Mesenchymal stem cell (in vitro differentiated cells and primary cell): ENCODE results near the gene WDFY2.

Source experiments
- DNase-seq: peaks from one replicate; pipeline ENCODE4 v3.0.0-alpha.2; 2013
- H2AFZ ChIP-seq: one replicate; pipeline ENCODE4 v1.6.1; 2013; ENCODE audit warnings: low read depth, mild to moderate bottlenecking, control low read depth, inconsistent platforms, low read length, moderate library complexity
- H2AK5ac ChIP-seq: 2 replicates; pipeline ENCODE4 v1.6.1; 2013; ENCODE audit warnings: low read length, moderate library complexity, mild to moderate bottlenecking, inconsistent platforms; ENCODE audit not compliant: severe bottlenecking
- H2BK120ac ChIP-seq: one replicate; pipeline ENCODE4 v1.6.1; 2013; ENCODE audit warnings: low read depth, mild to moderate bottlenecking, inconsistent platforms, low read length, moderate library complexity
- H2BK12ac ChIP-seq, 2 experiments: one replicate each; pipeline ENCODE4 v1.6.1; 2013; ENCODE audit warnings: inconsistent platforms in 2 of 2, low read length in 2 of 2, mild to moderate bottlenecking in 2 of 2, moderate library complexity in 2 of 2, control low read depth in 1 of 2
- H2BK15ac ChIP-seq: one replicate; pipeline ENCODE4 v1.6.1; 2013; ENCODE audit warnings: mild to moderate bottlenecking, low read depth, inconsistent platforms; ENCODE audit not compliant: poor library complexity, severe bottlenecking
- H2BK5ac ChIP-seq: 2 replicates; pipeline ENCODE4 v1.6.1; 2013; ENCODE audit warnings: low read depth, mild to moderate bottlenecking, low read length, control low read depth, inconsistent platforms; ENCODE audit not compliant: poor library complexity, severe bottlenecking
- H3K14ac ChIP-seq, 2 experiments: one replicate each; pipeline ENCODE4 v1.6.1; 2013; ENCODE audit warnings: inconsistent platforms in 2 of 2, low read length in 2 of 2, control low read depth in 1 of 2, mild to moderate bottlenecking in 1 of 2, moderate library complexity in 1 of 2
- H3K18ac ChIP-seq, 2 experiments: one replicate each; pipeline ENCODE4 v1.6.1; 2013; ENCODE audit warnings: inconsistent platforms in 2 of 2, low read length in 2 of 2, control low read depth in 1 of 2, low read depth in 1 of 2, mild to moderate bottlenecking in 1 of 2
- H3K23ac ChIP-seq, 2 experiments: one replicate each; pipeline ENCODE4 v1.6.1; 2013; ENCODE audit warnings: inconsistent platforms in 2 of 2, low read length in 2 of 2, mild to moderate bottlenecking in 2 of 2, moderate library complexity in 2 of 2, control low read depth in 1 of 2
- H3K27ac ChIP-seq: 2 replicates; pipeline ENCODE4 v1.5.1; 2013; ENCODE audit warnings: mild to moderate bottlenecking, moderate library complexity, low read length, control low read depth, inconsistent platforms; ENCODE audit not compliant: poor library complexity, severe bottlenecking
- H3K27me3 ChIP-seq, 2 experiments: 2 replicates each; pipeline versions ENCODE4 v1.6.1 to v1.7.0; 2013; ENCODE audit warnings: low read length in 2 of 2, mild to moderate bottlenecking in 2 of 2, moderate library complexity in 2 of 2, control low read depth in 1 of 2, inconsistent platforms in 1 of 2; ENCODE audit not compliant: control insufficient read depth in 1 of 2, insufficient read depth in 1 of 2
- H3K36me3 ChIP-seq, 2 experiments: 2 replicates each; pipeline versions ENCODE4 v1.6.1 to v1.7.0; 2013; ENCODE audit warnings: low read length in 2 of 2, control low read depth in 1 of 2, inconsistent platforms in 1 of 2, low read depth in 1 of 2, mild to moderate bottlenecking in 1 of 2; ENCODE audit not compliant: insufficient read depth in 2 of 2, control insufficient read depth in 1 of 2
- H3K4ac ChIP-seq, 2 experiments: one replicate each; pipeline ENCODE4 v1.6.1; 2013; ENCODE audit warnings: inconsistent platforms in 2 of 2, low read length in 2 of 2, mild to moderate bottlenecking in 2 of 2, moderate library complexity in 2 of 2, control low read depth in 1 of 2, low read depth in 1 of 2
- H3K4me1 ChIP-seq: 2 replicates; pipeline ENCODE4 v1.6.1; 2013; ENCODE audit warnings: low read depth, low read length, control low read depth; ENCODE audit not compliant: control insufficient read depth, insufficient read depth
- H3K4me2 ChIP-seq: 2 replicates; pipeline ENCODE4 v1.6.1; 2013; ENCODE audit warnings: low read length, mild to moderate bottlenecking, inconsistent platforms; ENCODE audit not compliant: poor library complexity, severe bottlenecking
- H3K4me3 ChIP-seq, 2 experiments: 2 replicates each; pipeline versions ENCODE4 v1.5.1 to v1.7.0; 2013; ENCODE audit warnings: low read length in 2 of 2, mild to moderate bottlenecking in 2 of 2, control low read depth in 1 of 2, low read depth in 1 of 2; ENCODE audit not compliant: insufficient read depth in 1 of 2
- H3K79me1 ChIP-seq: replicated peaks from 2 replicates; pipeline ENCODE4 v1.6.1; 2013; ENCODE audit warnings: mild to moderate bottlenecking, control low read depth, low read length, inconsistent platforms; ENCODE audit not compliant: poor library complexity, severe bottlenecking
- H3K9ac ChIP-seq: 2 replicates; pipeline ENCODE4 v1.7.0; 2013; ENCODE audit warnings: mild to moderate bottlenecking, low read length, moderate library complexity
- H3K9me3 ChIP-seq: 2 replicates; pipeline ENCODE4 v1.7.0; 2013; ENCODE audit warnings: mild to moderate bottlenecking, low read length; ENCODE audit not compliant: control insufficient read depth
- H4K8ac ChIP-seq: one replicate; pipeline ENCODE4 v1.6.1; 2013; ENCODE audit warnings: inconsistent platforms, mild to moderate bottlenecking, low read length, moderate library complexity
- H4K91ac ChIP-seq: one replicate; pipeline ENCODE4 v1.6.1; 2013; ENCODE audit warnings: mild to moderate bottlenecking, low read length, inconsistent platforms
- WGBS: methylation state at CpG from one replicate; pipeline ENCODE4 v1.1.7; 2013; ENCODE audit warnings: mixed read lengths; 5-methylcytosine and 5-hydroxymethylcytosine counted together

The WDFY2 gene

GRCh38 chr13:51577690-51578089 lies 6.6 kb upstream of the WDFY2 start:
- H4K91ac ChIP-seq: no peak overlapping the region
- no peak overlapping the region for H2BK15ac ChIP-seq
- H2BK120ac ChIP-seq: no peak overlapping the region
- H2BK5ac ChIP-seq: no peak overlapping the region
- no peak overlapping the region for H3K4ac ChIP-seq
- H3K4me3 ChIP-seq: no peak overlapping the region
- H3K9me3 ChIP-seq: no peaks in the 10 kb centered on the region
- no peak overlapping the region for H4K8ac ChIP-seq
- no peaks in the 10 kb centered on the region for H3K79me1 ChIP-seq
- WGBS: 86% methylated on average over 4 of the region's 4 CpGs
- H3K4me1 ChIP-seq: no peaks in the 10 kb centered on the region
- no peak overlapping the region for H3K27ac ChIP-seq
- H3K14ac ChIP-seq: no peak overlapping the region
- no peak overlapping the region for H2AFZ ChIP-seq
- no peak for DNase-seq
- no peak overlapping the region for H2BK12ac ChIP-seq
- H3K18ac ChIP-seq: no peak overlapping the region
- no peaks in the 10 kb centered on the region for H3K36me3 ChIP-seq
- no peak overlapping the region for H3K9ac ChIP-seq
- no peak overlapping the region for H3K23ac ChIP-seq
- H3K4me2 ChIP-seq: no peak overlapping the region
- H2AK5ac ChIP-seq: no peak overlapping the region
- no peaks in the 10 kb centered on the region for H3K27me3 ChIP-seq

- 87% methylated on average over 7 of the region's 7 CpGs for WGBS
- DNase-seq: peak; percentile 24
- H2AFZ ChIP-seq: no peak overlapping the region
- H2BK15ac ChIP-seq: no peak overlapping the region
- H4K91ac ChIP-seq: no peak overlapping the region
- H2BK120ac ChIP-seq: no peak overlapping the region
- no peak overlapping the region for H3K27ac ChIP-seq
- no peak overlapping the region for H4K8ac ChIP-seq
- no peaks in the 10 kb centered on the region for H3K79me1 ChIP-seq
- no peak overlapping the region for H3K4me2 ChIP-seq
- H3K9me3 ChIP-seq: no peaks in the 10 kb centered on the region
- H3K36me3 ChIP-seq: no peaks in the 10 kb centered on the region
- no peak overlapping the region for H3K23ac ChIP-seq
- no peak overlapping the region for H2AK5ac ChIP-seq
- H3K9ac ChIP-seq: no peak overlapping the region
- no peak overlapping the region for H3K18ac ChIP-seq
- no peak overlapping the region for H2BK12ac ChIP-seq
- H3K4me3 ChIP-seq: no peak overlapping the region
- H3K4ac ChIP-seq: no peak overlapping the region
- H2BK5ac ChIP-seq: no peak overlapping the region
- H3K4me1 ChIP-seq: peaks cover 2% of the 10 kb centered on the region
- no peak overlapping the region for H3K14ac ChIP-seq
- no peaks in the 10 kb centered on the region for H3K27me3 ChIP-seq
Measured at GRCh38 chr13:51579676-51580075, 4.6 kb upstream of the WDFY2 start.

- Histone ChIP-seq H3K14ac (no peak overlapping the region), H2BK15ac (no peak overlapping the region), H3K4ac (no peak overlapping the region), H3K9ac (no peak overlapping the region), H3K4me2 (no peak overlapping the region), H2AK5ac (no peak overlapping the region), H3K36me3 (no peaks in the 10 kb centered on the region), H2BK120ac (no peak overlapping the region), H4K91ac (no peak overlapping the region), H4K8ac (no peak overlapping the region), H3K4me3 (no peak overlapping the region), H3K23ac (no peak overlapping the region), H3K9me3 (no peaks in the 10 kb centered on the region), H3K18ac (no peak overlapping the region), H3K4me1 (peaks cover 2% of the 10 kb centered on the region), H2BK5ac (no peak overlapping the region), H2BK12ac (no peak overlapping the region), H3K27ac (no peak overlapping the region), H3K27me3 (no peaks in the 10 kb centered on the region), H2AFZ (no peak overlapping the region), H3K79me1 (no peaks in the 10 kb centered on the region)
- 100% methylated on average over 1 of the region's 1 CpG for WGBS
- no peak for DNase-seq
Measured at GRCh38 chr13:51581148-51581820, 3.0 kb upstream of the WDFY2 start.

- Histone ChIP-seq H3K27ac (peak overlapping the region; percentile 73), H2AFZ (peak overlapping the region; percentile 68), H3K27me3 (no peaks in the 10 kb centered on the region), H2AK5ac (no peak overlapping the region), H4K91ac (peak overlapping the region; percentile 74), H3K4ac (peak overlapping the region; percentile 52 to 64), H2BK15ac (no peak overlapping the region), H2BK120ac (no peak overlapping the region), H3K9me3 (no peaks in the 10 kb centered on the region), H2BK5ac (no peak overlapping the region), H4K8ac (peak overlapping the region; percentile 93), H3K18ac (peak overlapping the region; percentile 65 to 83), H3K23ac (no peak overlapping the region), H2BK12ac (no peak overlapping the region), H3K4me1 (peaks cover 3% of the 10 kb centered on the region), H3K79me1 (no peaks in the 10 kb centered on the region), H3K4me3 (peak overlapping the region; percentile 37 to 67), H3K14ac (no peak overlapping the region), H3K36me3 (no peaks in the 10 kb centered on the region), H3K4me2 (peak overlapping the region; percentile 42), H3K9ac (peak overlapping the region; percentile 76)
- WGBS: 26% methylated on average over 9 of the region's 9 CpGs
- DNase-seq: no peak
Measured at GRCh38 chr13:51583469-51583874, 790 bp upstream of the WDFY2 start.
